OCI-LY1 (cell line): ENCODE data around the gene P2RX4.
"Not testable (repeated sequence)": the region's sequence is repeated elsewhere in the genome, so short reads cannot be mapped to it uniquely, and the experiment has no call there.

Source experiments
- H2AFZ ChIP-seq: fragments of 200-600 bp; sonication (generic), shearing (Covaris generic); 2 replicates; pipeline ENCODE4 v1.6.0; 2014; ENCODE audit warnings: antibody characterized with exemption, mild to moderate bottlenecking, low read length
- H3F3A ChIP-seq: fragments of 200-600 bp; sonication (generic), shearing (Covaris generic); 2 replicates; pipeline ENCODE4 v1.6.0; 2014; ENCODE audit warnings: mild to moderate bottlenecking, antibody characterized with exemption, low read length, moderate library complexity; ENCODE audit not compliant: insufficient read depth
- H3K27ac ChIP-seq: fragments of 200-600 bp; sonication (generic); 2 replicates; pipeline ENCODE4 v1.5.1; 2014; ENCODE audit warnings: low read length, mixed run types, mild to moderate bottlenecking, low read depth; ENCODE audit not compliant: poor library complexity, severe bottlenecking
- H3K27me3 ChIP-seq: fragments of 200-600 bp; sonication (generic); 2 replicates; pipeline ENCODE4 v1.6.0; 2014; ENCODE audit warnings: antibody characterized with exemption, mild to moderate bottlenecking, low read length, moderate library complexity; ENCODE audit not compliant: insufficient read depth
- H3K36me3 ChIP-seq: fragments of 200-600 bp; sonication (generic); 2 replicates; pipeline ENCODE4 v1.6.1; 2014; ENCODE audit warnings: mild to moderate bottlenecking, antibody characterized with exemption, low read length, moderate library complexity, mixed read lengths; ENCODE audit not compliant: insufficient read depth
- H3K4me1 ChIP-seq: fragments of 200-600 bp; sonication (generic); 2 replicates; pipeline ENCODE4 v1.5.1; 2014; ENCODE audit warnings: mild to moderate bottlenecking, low read length, moderate library complexity; ENCODE audit not compliant: insufficient read depth, severe bottlenecking
- H3K4me2 ChIP-seq: fragments of 200-600 bp; sonication (generic), shearing (Covaris generic); 2 replicates; pipeline ENCODE4 v1.6.1; 2014; ENCODE audit warnings: low read length
- H3K4me3 ChIP-seq: fragments of 200-600 bp; sonication (generic); 2 replicates; pipeline ENCODE4 v1.5.1; 2014; ENCODE audit warnings: low read length, low read depth, mild to moderate bottlenecking, mixed read lengths; ENCODE audit not compliant: poor library complexity, severe bottlenecking
- H3K79me2 ChIP-seq: fragments of 200-600 bp; shearing (Covaris generic); 2 replicates; pipeline ENCODE4 v1.6.1; 2016; ENCODE audit warnings: mixed run types, low read length, mixed read lengths; ENCODE audit not compliant: insufficient read depth
- H3K9ac ChIP-seq: fragments of 200-600 bp; sonication (generic), shearing (Covaris generic); 2 replicates; pipeline ENCODE4 v1.6.1; 2014; ENCODE audit warnings: mild to moderate bottlenecking, low read length, mixed read lengths
- H3K9me2 ChIP-seq: fragments of 200-600 bp; sonication (generic), shearing (Covaris generic); 2 replicates; pipeline ENCODE4 v1.6.1; 2014; ENCODE audit warnings: low read depth, mild to moderate bottlenecking, low read length, mixed read lengths
- H3K9me3 ChIP-seq: fragments of 200-600 bp; shearing (Covaris generic); 2 replicates; pipeline ENCODE4 v1.6.1; 2014; ENCODE audit warnings: low read length, mixed read lengths
- H4K20me1 ChIP-seq: fragments of 200-600 bp; sonication (generic), shearing (Covaris generic); 2 replicates; pipeline ENCODE4 v1.6.0; 2016; ENCODE audit warnings: mild to moderate bottlenecking, low read length; ENCODE audit not compliant: insufficient read depth
- CTCF ChIP-seq: fragments of 200-600 bp; sonication (generic), shearing (Covaris generic); IDR thresholded peaks from 2 replicates; pipeline ENCODE4 v1.5.1; 2017; ENCODE audit warnings: mild to moderate bottlenecking, antibody characterized with exemption, low read length, moderate library complexity, mixed read lengths
- EZH2 ChIP-seq: fragments of 200-600 bp; sonication (generic), shearing (Covaris generic); IDR thresholded peaks from 2 replicates; pipeline ENCODE4 v1.8.0; 2017; ENCODE audit warnings: borderline replicate concordance, mixed run types, mild to moderate bottlenecking, antibody characterized with exemption, low read length, moderate library complexity, mixed read lengths

The P2RX4 gene

GRCh38 chr12:121209624-121210572, at the start of gene P2RX4:
Gene P2RX4, plus strand, starts transcription at chr12:121210129. Its CDS starts 36 bp downstream, at chr12:121210165.
- Histone ChIP-seq H3K4me3 (peak within 1 kb of the TSS; percentile 75), H3K4me1 (peaks cover 11% of the 10 kb centered on the region), H3K36me3 (no peaks in the 10 kb centered on the region), H4K20me1 (no peaks in the 10 kb centered on the region), H3F3A (no peaks in the 10 kb centered on the region), H3K9me2 (no peaks in the 10 kb centered on the region), H3K27me3 (no peaks in the 10 kb centered on the region), H2AFZ (0 out of 2 replicates have a peak within 1 kb of the TSS, but pooled peaks have one; percentile 53), H3K9ac (peak within 1 kb of the TSS; percentile 76), H3K9me3 (no peaks in the 10 kb centered on the region), H3K27ac (peak within 1 kb of the TSS; percentile 50), H3K4me2 (peak within 1 kb of the TSS; percentile 92), H3K79me2 (no peaks in the 10 kb centered on the region)
- peak; percentile 57 for TF ChIP-seq CTCF
- no peak for TF ChIP-seq EZH2

- Histone ChIP-seq H3K27ac (no peak overlapping the region), H2AFZ (no peak overlapping the region), H3K79me2 (no peaks in the 10 kb centered on the region), H3K9me3 (peaks cover 7% of the 10 kb centered on the region), H3K9ac (no peak overlapping the region), H3F3A (no peaks in the 10 kb centered on the region), H3K4me2 (no peak overlapping the region), H3K27me3 (peaks cover 6% of the 10 kb centered on the region; the same call in 1 of the 2 replicates), H3K36me3 (peaks cover 5% of the 10 kb centered on the region; the same call in 1 of the 2 replicates), H3K4me1 (no peaks in the 10 kb centered on the region), H3K4me3 (no peak overlapping the region), H4K20me1 (no peaks in the 10 kb centered on the region), H3K9me2 (no peaks in the 10 kb centered on the region)
- TF ChIP-seq CTCF (no peak), EZH2 (no peak)
These were observed 47.5 kb upstream of the P2RX4 start for GRCh38 chr12:121162384-121162783.

GRCh38 chr12:121162985-121163384, 46.9 kb upstream of the P2RX4 start:
- Histone ChIP-seq H3K27me3 (peaks cover 5% of the 10 kb centered on the region; the same call in 1 of the 2 replicates), H3K4me2 (no peak overlapping the region), H3K9ac (no peak overlapping the region), H3K79me2 (no peaks in the 10 kb centered on the region), H3K4me3 (no peak overlapping the region), H4K20me1 (no peaks in the 10 kb centered on the region), H3F3A (no peaks in the 10 kb centered on the region), H3K9me3 (peaks cover 6% of the 10 kb centered on the region), H3K4me1 (no peaks in the 10 kb centered on the region), H3K27ac (no peak overlapping the region), H3K36me3 (peaks cover 4% of the 10 kb centered on the region; the same call in 1 of the 2 replicates), H3K9me2 (no peaks in the 10 kb centered on the region), H2AFZ (no peak overlapping the region)
- TF ChIP-seq EZH2 = no peak

GRCh38 chr12:121164839-121165238, 45.1 kb upstream of the P2RX4 start:
- H2AFZ ChIP-seq, H3K4me2 ChIP-seq, H3K9ac ChIP-seq, H3K9me3 ChIP-seq, H3K4me3 ChIP-seq, H3K9me2 ChIP-seq, H3K4me1 ChIP-seq, H3F3A ChIP-seq, H3K36me3 ChIP-seq, H3K79me2 ChIP-seq, H3K27me3 ChIP-seq, H3K27ac ChIP-seq, H4K20me1 ChIP-seq: not testable (repeated sequence)
